Uterus (tissue), 4 donors: ENCODE measurements around the gene TMEM131. TPM values are rescaled to one million over a fixed set of nuclear protein-coding genes. Genes with fewer than 3 reads are reported as not detected.

Source experiments
- DNase-seq, 2 donors: peaks; one replicate each; pipeline ENCODE4 v3.0.0-alpha.2; 2019 to 2020
- H3K27ac ChIP-seq, 2 donors: fragments of 200-600 bp; sonication (generic); 1 replicate in 1 of 2; 2 replicates in 1 of 2; pipeline ENCODE4 v1.5.1; 2016 to 2018
- H3K27me3 ChIP-seq, 2 donors: fragments of 200-600 bp; sonication (generic); one replicate each; pipeline ENCODE4 v1.5.1; 2018 to 2019; ENCODE audit warnings: control low read depth in 1 of 2
- H3K36me3 ChIP-seq, 2 donors: fragments of 200-600 bp; sonication (generic); one replicate each; pipeline ENCODE4 v1.5.1; 2019; ENCODE audit warnings: control low read depth in 1 of 2
- H3K4me1 ChIP-seq, 2 donors: fragments of 200-600 bp; sonication (generic); one replicate each; pipeline ENCODE4 v1.5.1; 2018 to 2019; ENCODE audit warnings: control low read depth in 1 of 2
- H3K4me3 ChIP-seq, 2 donors: fragments of 200-600 bp; sonication (generic); 1 replicate in 1 of 2; 2 replicates in 1 of 2; pipeline ENCODE4 v1.5.1; 2018 to 2019; ENCODE audit warnings: mild to moderate bottlenecking in 1 of 2
- H3K9me3 ChIP-seq, 2 donors: fragments of 200-600 bp; sonication (generic); one replicate each; pipeline ENCODE4 v1.5.1; 2019; ENCODE audit warnings: control low read depth in 1 of 2
- CTCF ChIP-seq, 4 experiments: fragments of 200-600 bp in 2 of 4; fragments of 450-650 bp in 2 of 4; sonication (generic) in 2 of 4; IDR thresholded peaks; one replicate each; pipeline ENCODE4 v1.5.1; 2016 to 2019; ENCODE audit warnings: antibody characterized with exemption in 4 of 4, mild to moderate bottlenecking in 2 of 4, moderate library complexity in 1 of 4
- POLR2A ChIP-seq, 2 donors: fragments of 450-650 bp; IDR thresholded peaks; one replicate each; pipeline ENCODE4 v1.6.1; 2016; ENCODE audit warnings: antibody characterized with exemption in 2 of 2, mild to moderate bottlenecking in 1 of 2, moderate library complexity in 1 of 2
- intact Hi-C: fragments of 100-400 bp; cut with DNase I; formaldehyde crosslinking; loops from one replicate; pipeline ENCODE4 v1.15.1; 2023; ENCODE audit warnings: low total_unique reads
- total RNA-seq, 4 donors: library from RNA; depleted of rRNA in 3 of 4; stranded (reverse); fragments of >200 nt in 3 of 4; gene quantifications; one replicate each; pipeline versions ENCODE4 v1.1.0 to v1.2.4, GENCODE V29; 2014 to 2023
- donor health status: DM: yes; HTN: yes; CAD: no.

TMEM131 gene
- total RNA-seq, 4 donors from 2014 or later: 14.1 to 62.4 (median 35.4) TPM

GRCh38 chr2:97911922-97912575, 83.7 kb downstream of the TMEM131 start:
- intact Hi-C loops: no loop called here
- Histone ChIP-seq H3K36me3 (no peaks in the 10 kb centered on the region), H3K27me3 (no peaks in the 10 kb centered on the region), H3K9me3 (no peaks in the 10 kb centered on the region), H3K4me3 (no peak overlapping the region), H3K4me1 (no peaks in the 10 kb centered on the region), H3K27ac (no peak overlapping the region)
- TF ChIP-seq CTCF (IDR thresholded peaks at IDR 0.05) (no peak), POLR2A (IDR thresholded peaks at IDR 0.05) (no peak)
- DNase-seq: no peak

GRCh38 chr2:97911206-97911921, 84.4 kb downstream of the TMEM131 start:
- TF ChIP-seq CTCF (IDR thresholded peaks at IDR 0.05) (no peak), POLR2A (IDR thresholded peaks at IDR 0.05) (no peak)
- no peaks in the 10 kb centered on the region for H3K9me3 ChIP-seq
- no peak overlapping the region for H3K4me3 ChIP-seq
- H3K36me3 ChIP-seq: no peaks in the 10 kb centered on the region
- no peak for DNase-seq
- no peak overlapping the region for H3K27ac ChIP-seq
- no peaks in the 10 kb centered on the region for H3K27me3 ChIP-seq
- intact Hi-C loops: no loop called here
- no peaks in the 10 kb centered on the region for H3K4me1 ChIP-seq

- DNase-seq: no peak
- Histone ChIP-seq H3K9me3 (no peaks in the 10 kb centered on the region), H3K36me3 (no peaks in the 10 kb centered on the region), H3K4me3 (no peak overlapping the region), H3K27ac (no peak overlapping the region), H3K4me1 (no peaks in the 10 kb centered on the region), H3K27me3 (no peaks in the 10 kb centered on the region)
- intact Hi-C loops: no loop called here
- TF ChIP-seq CTCF (IDR thresholded peaks at IDR 0.05) (no peak), POLR2A (IDR thresholded peaks at IDR 0.05) (no peak)
Observed at GRCh38 chr2:97910403-97911205, 85.1 kb downstream of the TMEM131 start.

DNA sequence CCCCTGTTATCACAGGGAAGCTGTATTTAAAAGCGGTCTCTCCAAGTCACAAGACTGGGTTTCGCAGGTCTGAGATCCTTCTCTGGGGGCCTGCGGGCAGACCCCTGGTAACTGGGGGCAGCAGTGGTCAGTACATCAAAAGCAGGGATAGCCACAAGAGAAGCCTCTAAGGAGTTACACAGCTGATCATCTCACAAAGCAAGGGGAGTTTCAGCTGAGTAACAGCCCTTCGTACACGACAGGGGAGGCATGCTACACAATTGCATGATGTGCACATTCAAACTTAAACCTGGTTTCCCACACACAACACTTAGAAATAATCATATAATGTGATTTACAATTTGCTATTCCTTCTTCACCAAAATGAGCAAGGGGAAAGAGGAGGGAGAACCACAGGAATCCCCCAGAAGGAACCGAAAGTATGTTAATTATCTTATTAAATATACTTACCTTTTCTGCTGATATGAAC, 87.5 kb downstream of the TMEM131 start:
- H3K4me1 ChIP-seq: no peaks in the 10 kb centered on the region
- no peak overlapping the region for H3K4me3 ChIP-seq
- DNase-seq: no peak
- intact Hi-C loops: no loop called here
- no peaks in the 10 kb centered on the region for H3K36me3 ChIP-seq
- TF ChIP-seq POLR2A (IDR thresholded peaks at IDR 0.05) (no peak), CTCF (IDR thresholded peaks at IDR 0.05) (no peak)
- no peaks in the 10 kb centered on the region for H3K9me3 ChIP-seq
- no peaks in the 10 kb centered on the region for H3K27me3 ChIP-seq
- no peak overlapping the region for H3K27ac ChIP-seq
